ENCODE results near the gene ACTA1. TPM values are rescaled to one million over a fixed set of nuclear protein-coding genes. Genes with fewer than 3 reads are reported as not detected.
A peak's percentile ranks its signal among the peaks of the same experiment; 100 is the strongest.

The ACTA1 gene
- total and polyA plus RNA-seq, 2 of the 8 experiments (the other 6 are each of a cell fraction or from before 2014, with no cell fraction given): 23.5 to 58.2 TPM

DNA sequence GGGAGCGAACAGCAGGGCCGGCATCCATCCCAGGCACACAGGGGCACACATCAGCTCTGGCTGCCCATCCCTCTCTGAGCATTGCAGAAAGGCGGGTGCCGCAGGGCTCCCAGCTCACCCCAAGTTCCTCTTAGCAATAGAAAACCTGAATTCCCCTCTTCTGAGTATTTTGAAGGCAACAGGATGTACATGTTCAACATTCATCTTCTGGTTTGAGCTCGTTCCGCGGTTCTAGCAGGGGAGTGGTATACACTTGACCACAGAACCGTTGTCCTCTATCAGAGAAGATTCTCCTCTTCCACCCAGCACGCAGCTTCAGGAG lies 23.6 kb downstream of the ACTA1 start:
- peak overlapping the region; percentile 21 to 36; a peak in 2 of 4 replicates for H3K4me2 ChIP-seq (ENCODE audit: insufficient read depth in 1 of 2, low read depth in 2 of 2, low read length in 2 of 2)
- no peak overlapping the region; the same call in 1 of the 2 replicates for H2BK20ac ChIP-seq (ENCODE audit: low read length)
- H3K18ac ChIP-seq (ENCODE audit: extremely low read depth, low read length): peak overlapping the region; percentile 87; the same call in 1 of the 2 replicates
- no peaks in the 10 kb centered on the region for H3K79me2 ChIP-seq (ENCODE audit: control insufficient read depth in 1 of 2, insufficient read depth in 2 of 2, low read length in 2 of 2)
- H3K9me3 ChIP-seq (ENCODE audit: insufficient read depth in 2 of 2, low read depth in 1 of 2, low read length in 1 of 2): no peaks in the 10 kb centered on the region
- WGBS, 2 experiments (ENCODE audit: extremely low coverage in 1 of 2, insufficient coverage in 1 of 2, insufficient read length in 1 of 2, insufficient replicate concordance in 2 of 2, low coverage in 1 of 2, low lambda C conversion rate in 2 of 2, missing lambda C conversion rate in 1 of 2): 69% methylated on average over 7 of the region's 9 CpGs; no CpG with 5 or more reads in 1 of the 2 experiments
- CTCF ChIA-PET (ENCODE audit: partially characterized antibody): interaction anchor here (1.0 to 5.1 kb wide), 12 partner anchors 8 to 151 kb away, joined by 3 to 47 read pairs (median 4); no protein-coding TSS in a partner anchor
- peak overlapping the region in 1 of 4 experiments; percentile 7; a peak in 1 of 8 replicates for H3K4me3 ChIP-seq (ENCODE audit: extremely low read depth in 1 of 4, insufficient read depth in 2 of 4, low read depth in 3 of 4, low read length in 4 of 4)
- H3K9ac ChIP-seq (replicated peaks in 1 of 4; ENCODE audit: extremely low read depth in 1 of 4, low read depth in 3 of 4, low read length in 3 of 4): no peak overlapping the region
- H2BK5ac ChIP-seq (ENCODE audit: low read depth, low read length): peak overlapping the region; percentile 10; the same call in 1 of the 2 replicates
- FAIRE-seq: no peak
- no peaks in the 10 kb centered on the region for H3K36me3 ChIP-seq (ENCODE audit: control insufficient read depth in 2 of 4, insufficient read depth in 4 of 4, low read length in 3 of 4)
- H2BK15ac ChIP-seq (ENCODE audit: low read length): no peak overlapping the region; the same call in 1 of the 2 replicates
- no peaks in the 10 kb centered on the region for H3K79me1 ChIP-seq (ENCODE audit: low read depth, low read length)
- peaks cover 19 to 42% (median 29%) of the 10 kb centered on the region in 4 experiments for H3K4me1 ChIP-seq (replicated peaks in 1 of 4; ENCODE audit: control insufficient read depth in 3 of 4, insufficient read depth in 4 of 4, low read length in 3 of 4)
- H4K91ac ChIP-seq (replicated peaks; ENCODE audit: insufficient read length, low read length): no peak overlapping the region
- peak overlapping the region; percentile 55; the same call in 1 of the 2 replicates for H2BK12ac ChIP-seq (ENCODE audit: low read depth, low read length)
- H2BK120ac ChIP-seq (replicated peaks; ENCODE audit: low read depth, low read length): no peak overlapping the region
- no peak overlapping the region; the same call in 1 of the 2 replicates for H2AK5ac ChIP-seq (ENCODE audit: low read depth, low read length)
- H3K23me2 ChIP-seq (ENCODE audit: low read depth, low read length): peaks cover 11% of the 10 kb centered on the region; the same call in 1 of the 2 replicates
- H4K5ac ChIP-seq (ENCODE audit: insufficient read length, low read depth, low read length): no peak overlapping the region
- H3K56ac ChIP-seq (replicated peaks; ENCODE audit: insufficient read length, low read depth, low read length): no peak overlapping the region
- no peak for DNase-seq (ENCODE audit: low read depth in 1 of 2, low spot score in 2 of 2)
- no peak overlapping the region for H4K8ac ChIP-seq (ENCODE audit: extremely low read depth, insufficient read depth, low read length)
- no peak overlapping the region for H2AFZ ChIP-seq (ENCODE audit: low read length)
- POLR2A ChIA-PET (ENCODE audit: partially characterized antibody): interaction anchor here (0.9 to 6.9 kb wide), 8 partner anchors 9 to 98 kb away, joined by 3 to 48 read pairs (median 3); partner anchors contain the start of genes ACTA1 and NUP133
- no peaks in the 10 kb centered on the region for H4K20me1 ChIP-seq (replicated peaks in 1 of 2; ENCODE audit: control insufficient read depth in 1 of 2, insufficient read depth in 2 of 2, low read length in 2 of 2)
- no peak overlapping the region for H3K23ac ChIP-seq (ENCODE audit: insufficient read length)
- no peak overlapping the region for H3K14ac ChIP-seq (ENCODE audit: insufficient read length)
- peaks cover 13 to 44% (median 39%) of the 10 kb centered on the region in 4 experiments for H3K27me3 ChIP-seq (replicated peaks in 1 of 4; ENCODE audit: control insufficient read depth in 3 of 4, extremely low read depth in 1 of 4, insufficient read depth in 3 of 4, low read length in 3 of 4)
- H3K4ac ChIP-seq (replicated peaks; ENCODE audit: insufficient read length, low read depth, low read length): no peak overlapping the region
- H3K27ac ChIP-seq (ENCODE audit: low read depth, low read length): no peak overlapping the region
- TF ChIP-seq CBX8 (IDR thresholded peaks at IDR 0.05; ENCODE audit: borderline replicate concordance, low read depth, low read length) (no peak), SAP30 (IDR thresholded peaks at IDR 0.05; ENCODE audit: insufficient read depth, insufficient replicate concordance, low read length) (no peak), RAD21 (IDR thresholded peaks at IDR 0.05 in 1 of 2, conservative IDR thresholded peaks at IDR 0.05 in 1 of 2; ENCODE audit: low read depth in 2 of 2, low read length in 2 of 2) (no peak), SUZ12 (IDR thresholded peaks at IDR 0.05; ENCODE audit: low read length) (no peak), CTBP2 (IDR thresholded peaks at IDR 0.05; ENCODE audit: borderline replicate concordance, insufficient read depth, insufficient read length, low read length) (no peak), BCL11A (IDR thresholded peaks at IDR 0.05; ENCODE audit: low read depth in 2 of 2, low read length in 2 of 2) (no peak), RXRA (IDR thresholded peaks at IDR 0.05; ENCODE audit: insufficient read depth, low read depth, low read length) (no peak), TEAD4 (IDR thresholded peaks at IDR 0.05; ENCODE audit: low read depth, low read length) (no peak), CHD2 (IDR thresholded peaks at IDR 0.05; ENCODE audit: low read length) (no peak)
- TF ChIP-seq, protein P1, sequence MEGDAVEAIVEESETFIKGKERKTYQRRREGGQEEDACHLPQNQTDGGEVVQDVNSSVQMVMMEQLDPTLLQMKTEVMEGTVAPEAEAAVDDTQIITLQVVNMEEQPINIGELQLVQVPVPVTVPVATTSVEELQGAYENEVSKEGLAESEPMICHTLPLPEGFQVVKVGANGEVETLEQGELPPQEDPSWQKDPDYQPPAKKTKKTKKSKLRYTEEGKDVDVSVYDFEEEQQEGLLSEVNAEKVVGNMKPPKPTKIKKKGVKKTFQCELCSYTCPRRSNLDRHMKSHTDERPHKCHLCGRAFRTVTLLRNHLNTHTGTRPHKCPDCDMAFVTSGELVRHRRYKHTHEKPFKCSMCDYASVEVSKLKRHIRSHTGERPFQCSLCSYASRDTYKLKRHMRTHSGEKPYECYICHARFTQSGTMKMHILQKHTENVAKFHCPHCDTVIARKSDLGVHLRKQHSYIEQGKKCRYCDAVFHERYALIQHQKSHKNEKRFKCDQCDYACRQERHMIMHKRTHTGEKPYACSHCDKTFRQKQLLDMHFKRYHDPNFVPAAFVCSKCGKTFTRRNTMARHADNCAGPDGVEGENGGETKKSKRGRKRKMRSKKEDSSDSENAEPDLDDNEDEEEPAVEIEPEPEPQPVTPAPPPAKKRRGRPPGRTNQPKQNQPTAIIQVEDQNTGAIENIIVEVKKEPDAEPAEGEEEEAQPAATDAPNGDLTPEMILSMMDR (IDR thresholded peaks at IDR 0.05; ENCODE audit: control extremely low read depth in 1 of 3, insufficient read depth in 1 of 3, low read depth in 1 of 3, low read length in 3 of 3): no peak

Measured in H1 (cell line).